GM10248 (cell line): ENCODE measurements around the gene NPL.

Experiments used
- CTCF ChIA-PET: fragments of 300-600 bp; sonication (Branson Sonifier 250); formaldehyde crosslinking; extraction: SDS; loops from one replicate; lab custom pipeline; 2021; ENCODE audit warnings: antibody characterized with exemption; lab: Yijun Ruan, JAX
- POLR2A ChIA-PET: fragments of 350-650 bp; sonication (Branson Sonifier 250); formaldehyde crosslinking; extraction: SDS; loops from one replicate; lab custom pipeline; 2020; ENCODE audit warnings: antibody characterized with exemption; lab: Yijun Ruan, JAX
- DNase-seq: peaks from one replicate; pipeline ENCODE4 v3.0.0; 2012; ENCODE audit errors: extremely low spot score
- TF ChIP-seq, protein P1 (sequence below): IDR thresholded peaks from 2 replicates; pipeline ENCODE4 v1.5.1; 2012; ENCODE audit warnings: mild to moderate bottlenecking, low read depth; ENCODE audit errors: extremely low read depth, missing control alignments, control extremely low read depth

The NPL gene, protein sequence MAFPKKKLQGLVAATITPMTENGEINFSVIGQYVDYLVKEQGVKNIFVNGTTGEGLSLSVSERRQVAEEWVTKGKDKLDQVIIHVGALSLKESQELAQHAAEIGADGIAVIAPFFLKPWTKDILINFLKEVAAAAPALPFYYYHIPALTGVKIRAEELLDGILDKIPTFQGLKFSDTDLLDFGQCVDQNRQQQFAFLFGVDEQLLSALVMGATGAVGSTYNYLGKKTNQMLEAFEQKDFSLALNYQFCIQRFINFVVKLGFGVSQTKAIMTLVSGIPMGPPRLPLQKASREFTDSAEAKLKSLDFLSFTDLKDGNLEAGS

DNA sequence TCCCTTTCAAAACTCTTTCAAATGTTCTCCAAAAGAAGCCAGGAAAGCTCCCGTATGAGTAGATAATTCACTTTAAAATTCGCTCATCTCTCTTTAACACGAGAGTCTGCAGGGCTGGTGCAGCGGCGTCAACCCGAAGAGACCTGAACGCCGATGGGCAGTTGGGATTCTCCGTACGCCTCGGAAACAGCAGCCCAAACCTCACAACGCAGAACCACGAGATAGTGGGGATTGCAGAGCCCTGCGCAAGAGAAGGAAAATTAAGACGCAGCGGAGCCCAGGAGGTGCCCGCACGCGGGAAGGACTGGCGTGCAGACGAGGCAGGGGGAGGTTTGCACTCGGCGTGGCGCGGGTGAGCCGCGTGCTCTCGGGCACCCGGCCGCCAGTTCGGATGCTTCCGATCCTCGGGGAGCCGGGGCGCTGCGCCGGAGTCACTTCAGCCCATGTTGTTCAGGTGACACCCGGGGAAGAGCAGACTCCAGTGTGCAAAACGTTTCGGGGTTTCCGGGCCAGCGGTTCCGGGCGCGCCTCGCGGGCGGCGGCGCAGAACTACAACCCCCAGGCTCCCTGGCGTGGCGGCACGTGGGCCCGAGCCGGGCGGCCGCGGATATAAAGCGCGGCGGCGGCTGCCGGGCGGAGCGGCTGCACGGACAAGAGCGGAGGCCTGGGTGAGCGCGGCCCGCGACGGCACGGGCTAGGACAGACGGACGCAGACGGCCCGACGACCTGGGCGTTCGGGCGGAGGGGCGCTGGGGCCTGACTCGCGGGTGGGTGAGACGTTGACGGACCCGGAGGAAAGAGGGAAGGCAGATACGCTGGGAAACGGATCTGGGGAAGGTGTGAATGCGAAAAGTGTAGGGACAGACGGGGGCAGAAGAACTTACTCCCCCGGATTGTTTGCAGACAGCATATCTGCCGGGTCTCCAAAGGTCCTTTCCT lies at the start of gene NPL:
TSS of gene NPL (plus strand) at position 636 of the 939 bp plus-strand sequence. CDS start 4,599 bp downstream, outside the sequence.
- ChIA-PET POLR2A (interaction anchor here (0.6 kb wide), 1 partner anchor 188 kb away, joined by 3 read pairs; no protein-coding TSS in a partner anchor), CTCF (interaction anchor here (0.8 to 13.8 kb wide), 2 partner anchors 134 to 187 kb away, joined by 3 to 1252 read pairs; partner anchors contain the start of genes RGS16 and RNASEL)
- peak; percentile 89 for DNase-seq
- TF ChIP-seq, protein P1, sequence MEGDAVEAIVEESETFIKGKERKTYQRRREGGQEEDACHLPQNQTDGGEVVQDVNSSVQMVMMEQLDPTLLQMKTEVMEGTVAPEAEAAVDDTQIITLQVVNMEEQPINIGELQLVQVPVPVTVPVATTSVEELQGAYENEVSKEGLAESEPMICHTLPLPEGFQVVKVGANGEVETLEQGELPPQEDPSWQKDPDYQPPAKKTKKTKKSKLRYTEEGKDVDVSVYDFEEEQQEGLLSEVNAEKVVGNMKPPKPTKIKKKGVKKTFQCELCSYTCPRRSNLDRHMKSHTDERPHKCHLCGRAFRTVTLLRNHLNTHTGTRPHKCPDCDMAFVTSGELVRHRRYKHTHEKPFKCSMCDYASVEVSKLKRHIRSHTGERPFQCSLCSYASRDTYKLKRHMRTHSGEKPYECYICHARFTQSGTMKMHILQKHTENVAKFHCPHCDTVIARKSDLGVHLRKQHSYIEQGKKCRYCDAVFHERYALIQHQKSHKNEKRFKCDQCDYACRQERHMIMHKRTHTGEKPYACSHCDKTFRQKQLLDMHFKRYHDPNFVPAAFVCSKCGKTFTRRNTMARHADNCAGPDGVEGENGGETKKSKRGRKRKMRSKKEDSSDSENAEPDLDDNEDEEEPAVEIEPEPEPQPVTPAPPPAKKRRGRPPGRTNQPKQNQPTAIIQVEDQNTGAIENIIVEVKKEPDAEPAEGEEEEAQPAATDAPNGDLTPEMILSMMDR: no peak

GRCh38 chr1:182740120-182740519 lies 49.5 kb upstream of the NPL start:
- TF ChIP-seq, protein P1: no peak
- DNase-seq: no peak
- POLR2A ChIA-PET: no interaction called here
- CTCF ChIA-PET: interaction anchor here (0.5 to 1.5 kb wide), 5 partner anchors 11 to 144 kb away, joined by 3 to 5 read pairs (median 3); no protein-coding TSS in a partner anchor

GRCh38 chr1:182742780-182743179 lies 46.8 kb upstream of the NPL start:
- TF ChIP-seq, protein P1: no peak
- CTCF ChIA-PET: no interaction called here
- POLR2A ChIA-PET: no interaction called here
- no peak for DNase-seq

DNA sequence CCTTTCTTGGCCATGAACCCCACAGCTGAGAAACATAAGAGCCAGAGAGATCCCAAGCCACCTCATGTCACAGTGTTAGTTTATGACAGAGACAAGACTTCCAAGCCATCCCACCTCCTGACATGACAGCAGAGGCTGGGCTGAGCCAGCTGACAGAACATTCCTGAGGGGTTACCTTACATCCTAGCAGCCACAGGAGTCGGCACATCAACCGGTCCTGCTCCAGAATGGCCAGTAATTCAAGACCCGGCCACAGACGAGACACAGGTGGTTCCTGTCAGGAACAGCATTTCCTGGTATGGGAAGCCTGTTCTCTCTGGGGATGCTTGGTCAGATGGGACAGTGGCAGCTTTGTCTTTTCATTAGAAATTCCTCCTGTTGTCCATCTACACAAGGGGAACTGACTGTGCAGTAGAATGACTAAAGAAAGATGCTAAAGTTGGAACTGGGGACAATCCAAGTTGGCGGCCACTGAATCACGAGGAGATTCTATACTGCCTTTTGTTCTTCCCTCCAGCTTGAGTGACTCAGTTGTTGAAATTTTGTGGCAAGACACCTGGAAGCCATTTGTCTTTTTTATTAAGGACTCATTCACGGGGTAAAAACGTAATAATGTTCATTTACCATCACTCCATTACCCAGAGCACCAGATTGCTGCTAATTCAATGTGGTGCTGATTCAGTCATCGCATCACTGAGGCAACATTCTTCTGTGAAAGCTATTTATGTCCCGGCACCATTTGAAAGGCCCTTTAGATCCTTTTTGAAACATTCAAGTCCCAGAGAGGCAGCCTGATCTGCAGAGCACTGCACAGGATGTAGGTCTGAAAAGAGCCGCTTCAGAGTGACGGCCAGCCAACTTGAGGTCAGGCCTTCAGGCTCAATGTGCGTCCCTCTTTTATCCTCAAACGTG lies 37.2 kb upstream of the NPL start:
- ChIA-PET CTCF (interaction anchor here (0.8 to 1.8 kb wide), 3 partner anchors 14 to 35 kb away, joined by 3 to 5 read pairs (median 4); no protein-coding TSS in a partner anchor), POLR2A (no interaction called here)
- TF ChIP-seq, protein P1: no peak
- no peak for DNase-seq

- POLR2A ChIA-PET: no interaction called here
- CTCF ChIA-PET: interaction anchor here (1.0 to 1.8 kb wide), 4 partner anchors 9 to 156 kb away, joined by 3 to 5 read pairs (median 4); no protein-coding TSS in a partner anchor
- DNase-seq: no peak
- TF ChIP-seq, protein P1: no peak
Measured at GRCh38 chr1:182754087-182754486, 35.5 kb upstream of the NPL start.
